Dendritic cell treated with granulocyte-macrophage colony-stimulating factor and Interleukin-4, amounts not matched to agents 40 ng/mL and 50 ng/mL, for 4 days (primary cell): ENCODE measurements around the gene HNRNPL.
"Not testable (repeated sequence)": the region's sequence is repeated elsewhere in the genome, so short reads cannot be mapped to it uniquely, and the experiment has no call there.

Source experiments
- H3K27ac Mint-ChIP-seq: one replicate; pipeline ENCODE4 v1.8.0; 2022; ENCODE audit warnings: mild to moderate bottlenecking, mixed read lengths
- H3K27me3 Mint-ChIP-seq: one replicate; pipeline ENCODE4 v1.8.0; 2022; ENCODE audit warnings: mild to moderate bottlenecking, mixed read lengths
- H3K36me3 Mint-ChIP-seq: one replicate; pipeline ENCODE4 v1.8.0; 2022; ENCODE audit warnings: low read depth, mixed read lengths
- H3K4me1 Mint-ChIP-seq: one replicate; pipeline ENCODE4 v1.8.0; 2022; ENCODE audit warnings: low read depth, mixed read lengths
- H3K4me3 Mint-ChIP-seq: one replicate; pipeline ENCODE4 v1.8.0; 2022; ENCODE audit warnings: mild to moderate bottlenecking, moderate library complexity, mixed read lengths
- H3K9me3 Mint-ChIP-seq: one replicate; pipeline ENCODE4 v1.8.0; 2022; ENCODE audit warnings: mixed read lengths
- intact Hi-C: fragments of 100-400 bp; cut with micrococcal nuclease; formaldehyde crosslinking; loops from one replicate; pipeline ENCODE4 v1.15.0; 2022

HNRNPL gene

GRCh38 chr19:38836983-38837626, 12.7 kb downstream of the HNRNPL start:
- intact Hi-C loops, result no loop called here
- H3K9me3 Mint-ChIP-seq, result no peaks in the 10 kb centered on the region
- no peak overlapping the region for H3K4me3 Mint-ChIP-seq
- peaks cover 10% of the 10 kb centered on the region for H3K4me1 Mint-ChIP-seq
- peaks cover 69% of the 10 kb centered on the region for H3K36me3 Mint-ChIP-seq
- no peak overlapping the region for H3K27ac Mint-ChIP-seq
- H3K27me3 Mint-ChIP-seq, result no peaks in the 10 kb centered on the region

- intact Hi-C loops, result no loop called here
- no peaks in the 10 kb centered on the region for H3K9me3 Mint-ChIP-seq
- no peak overlapping the region for H3K27ac Mint-ChIP-seq
- H3K4me3 Mint-ChIP-seq, result no peak overlapping the region
- no peaks in the 10 kb centered on the region for H3K27me3 Mint-ChIP-seq
- H3K4me1 Mint-ChIP-seq, result peaks cover 14% of the 10 kb centered on the region
- H3K36me3 Mint-ChIP-seq, result peaks cover 68% of the 10 kb centered on the region
Observed at GRCh38 chr19:38836159-38836982, 13.4 kb downstream of the HNRNPL start.

GRCh38 chr19:38834590-38834989, 15.2 kb downstream of the HNRNPL start:
- H3K4me1 Mint-ChIP-seq, result peaks cover 29% of the 10 kb centered on the region
- H3K9me3 Mint-ChIP-seq, result no peaks in the 10 kb centered on the region
- intact Hi-C loops, result loop anchor here (5.0 kb wide), 1 partner anchor 63 kb away; the partner anchor contains the start of genes NFKBIB and SIRT2
- no peaks in the 10 kb centered on the region for H3K27me3 Mint-ChIP-seq
- H3K27ac Mint-ChIP-seq, result no peak overlapping the region
- H3K36me3 Mint-ChIP-seq, result peaks cover 63% of the 10 kb centered on the region
- no peak overlapping the region for H3K4me3 Mint-ChIP-seq

GRCh38 chr19:38834104-38834490, 15.7 kb downstream of the HNRNPL start:
- intact Hi-C loops, result loop anchor here (5.0 kb wide), 1 partner anchor 63 kb away; the partner anchor contains the start of genes NFKBIB and SIRT2
- H3K27ac Mint-ChIP-seq, result no peak overlapping the region
- H3K4me3 Mint-ChIP-seq, result no peak overlapping the region
- peaks cover 62% of the 10 kb centered on the region for H3K36me3 Mint-ChIP-seq
- H3K27me3 Mint-ChIP-seq, result no peaks in the 10 kb centered on the region
- H3K9me3 Mint-ChIP-seq, result no peaks in the 10 kb centered on the region
- H3K4me1 Mint-ChIP-seq, result peaks cover 32% of the 10 kb centered on the region

- H3K27ac Mint-ChIP-seq, result no peak overlapping the region
- intact Hi-C loops, result loop anchor here (1.0 to 5.0 kb wide), 2 partner anchors 16 to 64 kb away; partner anchors contain the start of genes HNRNPL, NFKBIB and SIRT2
- H3K4me3 Mint-ChIP-seq, result no peak overlapping the region
- no peaks in the 10 kb centered on the region for H3K9me3 Mint-ChIP-seq
- peaks cover 59% of the 10 kb centered on the region for H3K36me3 Mint-ChIP-seq
- H3K4me1 Mint-ChIP-seq, result peaks cover 35% of the 10 kb centered on the region
- no peaks in the 10 kb centered on the region for H3K27me3 Mint-ChIP-seq
Observed at GRCh38 chr19:38833092-38833425, 16.7 kb downstream of the HNRNPL start.

GRCh38 chr19:38831142-38831605, 18.6 kb downstream of the HNRNPL start:
- peak overlapping the region; percentile 94 for H3K27ac Mint-ChIP-seq
- peaks cover 51% of the 10 kb centered on the region for H3K4me1 Mint-ChIP-seq
- H3K36me3 Mint-ChIP-seq, result peaks cover 58% of the 10 kb centered on the region
- intact Hi-C loops, result loop anchor here (5.0 kb wide), 1 partner anchor 66 kb away; the partner anchor contains the start of genes NFKBIB and SIRT2
- H3K4me3 Mint-ChIP-seq, result peak overlapping the region; percentile 93
- no peaks in the 10 kb centered on the region for H3K27me3 Mint-ChIP-seq
- H3K9me3 Mint-ChIP-seq, result no peaks in the 10 kb centered on the region

GRCh38 chr19:38830039-38830733, 19.6 kb downstream of the HNRNPL start:
- H3K27ac Mint-ChIP-seq, result peak overlapping the region; percentile 20
- H3K4me1 Mint-ChIP-seq, result peaks cover 51% of the 10 kb centered on the region
- peak overlapping the region; percentile 93 for H3K4me3 Mint-ChIP-seq
- H3K36me3 Mint-ChIP-seq, result peaks cover 58% of the 10 kb centered on the region
- intact Hi-C loops, result loop anchor here (5.0 kb wide), 1 partner anchor 67 kb away; the partner anchor contains the start of genes NFKBIB and SIRT2
- H3K27me3 Mint-ChIP-seq, result no peaks in the 10 kb centered on the region
- H3K9me3 Mint-ChIP-seq, result no peaks in the 10 kb centered on the region

GRCh38 chr19:38829203-38829602, 20.6 kb downstream of the HNRNPL start:
- H3K27me3 Mint-ChIP-seq, H3K9me3 Mint-ChIP-seq, H3K4me3 Mint-ChIP-seq, intact Hi-C loops: not testable (repeated sequence)
- H3K4me1 Mint-ChIP-seq, result peaks cover 51% of the 10 kb centered on the region
- peaks cover 68% of the 10 kb centered on the region for H3K36me3 Mint-ChIP-seq
- H3K27ac Mint-ChIP-seq, result peak overlapping the region; percentile 20

- H3K4me1 Mint-ChIP-seq, result peaks cover 40% of the 10 kb centered on the region
- no peak overlapping the region for H3K4me3 Mint-ChIP-seq
- peaks cover 89% of the 10 kb centered on the region for H3K36me3 Mint-ChIP-seq
- H3K9me3 Mint-ChIP-seq, result peaks cover 17% of the 10 kb centered on the region
- no peaks in the 10 kb centered on the region for H3K27me3 Mint-ChIP-seq
- H3K27ac Mint-ChIP-seq, result no peak overlapping the region
- intact Hi-C loops, result no loop called here
Observed at GRCh38 chr19:38826856-38827551, 22.8 kb downstream of the HNRNPL start.

- H3K27ac Mint-ChIP-seq, H3K4me3 Mint-ChIP-seq, H3K27me3 Mint-ChIP-seq, intact Hi-C loops: not testable (repeated sequence)
- Mint-ChIP-seq H3K9me3 (peaks cover 17% of the 10 kb centered on the region), H3K4me1 (peaks cover 33% of the 10 kb centered on the region), H3K36me3 (peaks cover 89% of the 10 kb centered on the region)
Observed at GRCh38 chr19:38825936-38826335, 23.9 kb downstream of the HNRNPL start.

GRCh38 chr19:38821230-38821825, 28.5 kb downstream of the HNRNPL start:
- intact Hi-C loops, H3K4me3 Mint-ChIP-seq, H3K27me3 Mint-ChIP-seq, H3K4me1 Mint-ChIP-seq, H3K27ac Mint-ChIP-seq: not testable (repeated sequence)
- peaks cover 92% of the 10 kb centered on the region for H3K36me3 Mint-ChIP-seq
- peaks cover 17% of the 10 kb centered on the region for H3K9me3 Mint-ChIP-seq

- peaks cover 17% of the 10 kb centered on the region for H3K9me3 Mint-ChIP-seq
- H3K36me3 Mint-ChIP-seq, result peaks cover 89% of the 10 kb centered on the region
- H3K27ac Mint-ChIP-seq, result no peak overlapping the region
- intact Hi-C loops, result no loop called here
- H3K27me3 Mint-ChIP-seq, result no peaks in the 10 kb centered on the region
- no peak overlapping the region for H3K4me3 Mint-ChIP-seq
- H3K4me1 Mint-ChIP-seq, result peaks cover 6% of the 10 kb centered on the region
Observed at GRCh38 chr19:38819231-38819920, 30.4 kb downstream of the HNRNPL start.

GRCh38 chr19:38817081-38817480, 32.7 kb downstream of the HNRNPL start:
- H3K27me3 Mint-ChIP-seq, result no peaks in the 10 kb centered on the region
- peaks cover 67% of the 10 kb centered on the region for H3K36me3 Mint-ChIP-seq
- H3K4me1 Mint-ChIP-seq, result peaks cover 6% of the 10 kb centered on the region
- intact Hi-C loops, result no loop called here
- no peak overlapping the region for H3K4me3 Mint-ChIP-seq
- no peak overlapping the region for H3K27ac Mint-ChIP-seq
- H3K9me3 Mint-ChIP-seq, result no peaks in the 10 kb centered on the region
